ENCODE measurements around the gene CADM2.

The CADM2 gene

DNA sequence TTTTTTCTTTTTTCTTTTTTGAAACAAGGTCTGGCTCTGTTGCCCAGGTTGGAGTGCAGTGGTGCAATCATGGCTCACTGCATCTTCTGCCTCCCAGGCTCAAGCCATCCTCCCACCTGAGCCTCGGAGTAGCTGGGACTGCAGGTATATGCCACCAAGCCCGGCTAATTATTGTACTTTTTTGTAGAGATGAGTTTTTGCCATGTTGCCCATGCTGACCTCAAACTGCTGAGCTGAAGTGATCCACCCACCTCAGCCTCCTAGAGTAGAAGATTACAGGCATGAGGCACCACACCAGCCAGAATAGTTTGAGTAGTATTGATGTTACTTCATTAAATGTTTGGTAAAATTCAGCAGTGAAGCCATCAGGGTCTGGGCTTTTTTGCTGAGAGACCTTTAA, 251.8 kb downstream of the CADM2 start:
- no peak overlapping the region for H3K4me3 ChIP-seq (ENCODE audit: low read length)
- no peaks in the 10 kb centered on the region for H3K9me3 ChIP-seq (ENCODE audit: insufficient read depth, low read depth, low read length)
- H3K9ac ChIP-seq (ENCODE audit: low read depth, low read length) = no peak overlapping the region

GRCh38 chr3:85228966-85229365, 270.2 kb downstream of the CADM2 start:
- no peaks in the 10 kb centered on the region for H3K27me3 ChIP-seq (ENCODE audit: insufficient read depth, low read length)
- H3K9ac ChIP-seq (ENCODE audit: low read depth, low read length) = no peak overlapping the region
- H3K27ac ChIP-seq (ENCODE audit: low read length) = no peak overlapping the region
- no peaks in the 10 kb centered on the region for H3K36me3 ChIP-seq (ENCODE audit: insufficient read depth, low read depth, low read length)
- H3K9me3 ChIP-seq (ENCODE audit: insufficient read depth, low read depth, low read length) = no peaks in the 10 kb centered on the region
- H3K4me1 ChIP-seq (ENCODE audit: insufficient read depth, low read length) = no peaks in the 10 kb centered on the region
- no peak overlapping the region for H3K4me3 ChIP-seq (ENCODE audit: low read length)

More for the DNA sequence above, 251.8 kb downstream of the CADM2 start:
- Histone ChIP-seq H3K27me3 (ENCODE audit: insufficient read depth, low read length) (no peaks in the 10 kb centered on the region), H3K36me3 (ENCODE audit: insufficient read depth, low read depth, low read length) (no peaks in the 10 kb centered on the region), H3K4me1 (ENCODE audit: insufficient read depth, low read length) (no peaks in the 10 kb centered on the region), H3K27ac (ENCODE audit: low read length) (no peak overlapping the region)

DNA sequence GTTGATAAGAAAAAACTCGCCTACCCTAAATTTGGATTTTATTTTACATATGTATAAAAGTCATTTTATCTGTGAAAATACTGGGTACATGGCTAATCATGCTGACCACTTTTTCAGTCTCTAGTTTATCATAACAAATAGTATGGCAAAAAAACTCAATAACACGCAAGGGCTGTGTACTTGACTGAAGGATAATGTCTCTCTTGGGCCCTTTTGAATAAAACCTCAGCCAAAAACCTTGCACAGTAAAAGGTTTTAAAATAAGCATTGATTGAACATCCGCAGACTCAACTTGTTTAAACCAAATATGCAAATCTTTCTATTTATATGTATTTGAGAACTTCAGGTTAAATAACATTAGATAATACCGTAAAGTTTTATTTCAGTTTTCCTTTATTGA, 285.3 kb downstream of the CADM2 start:
- Histone ChIP-seq H3K27ac (ENCODE audit: low read length) (no peak overlapping the region), H3K27me3 (ENCODE audit: insufficient read depth, low read length) (no peaks in the 10 kb centered on the region)

GRCh38 chr3:85244519-85244918, 285.7 kb downstream of the CADM2 start:
- Histone ChIP-seq H3K9me3 (ENCODE audit: insufficient read depth, low read depth, low read length) (no peaks in the 10 kb centered on the region), H3K4me3 (ENCODE audit: low read length) (no peak overlapping the region), H3K9ac (ENCODE audit: low read depth, low read length) (no peak overlapping the region), H3K27ac (ENCODE audit: low read length) (no peak overlapping the region), H3K4me1 (ENCODE audit: insufficient read depth, low read length) (no peaks in the 10 kb centered on the region), H3K27me3 (ENCODE audit: insufficient read depth, low read length) (no peaks in the 10 kb centered on the region), H3K36me3 (ENCODE audit: insufficient read depth, low read depth, low read length) (no peaks in the 10 kb centered on the region)

More for the DNA sequence above, 285.3 kb downstream of the CADM2 start:
- Histone ChIP-seq H3K9me3 (ENCODE audit: insufficient read depth, low read depth, low read length) (no peaks in the 10 kb centered on the region), H3K4me3 (ENCODE audit: low read length) (no peak overlapping the region), H3K4me1 (ENCODE audit: insufficient read depth, low read length) (no peaks in the 10 kb centered on the region), H3K36me3 (ENCODE audit: insufficient read depth, low read depth, low read length) (no peaks in the 10 kb centered on the region), H3K9ac (ENCODE audit: low read depth, low read length) (no peak overlapping the region)

DNA sequence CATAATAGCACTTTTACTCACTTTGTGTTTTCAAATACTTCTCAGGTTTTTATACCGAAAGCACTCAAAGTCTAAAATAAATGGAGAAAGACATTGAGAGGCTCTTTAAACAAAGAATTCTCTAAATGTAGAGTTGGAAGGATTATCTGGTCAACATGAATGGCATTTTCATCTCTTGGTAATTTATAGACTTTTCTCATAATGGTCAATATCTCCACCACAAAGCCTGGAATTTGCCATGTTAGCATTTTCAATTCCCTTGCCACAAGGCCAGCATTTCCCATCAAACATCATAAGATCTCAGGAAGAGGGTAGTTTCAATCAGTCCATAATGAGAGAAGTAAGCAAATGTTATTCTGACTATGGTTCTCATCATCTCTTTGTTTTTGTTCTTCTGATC, 293.0 kb downstream of the CADM2 start:
- Histone ChIP-seq H3K4me1 (ENCODE audit: insufficient read depth, low read length) (peaks cover 5% of the 10 kb centered on the region; the same call in 1 of the 2 replicates), H3K9me3 (ENCODE audit: insufficient read depth, low read depth, low read length) (no peaks in the 10 kb centered on the region), H3K27me3 (ENCODE audit: insufficient read depth, low read length) (no peaks in the 10 kb centered on the region), H3K36me3 (ENCODE audit: insufficient read depth, low read depth, low read length) (no peaks in the 10 kb centered on the region), H3K27ac (ENCODE audit: low read length) (no peak overlapping the region), H3K9ac (ENCODE audit: low read depth, low read length) (no peak overlapping the region), H3K4me3 (ENCODE audit: low read length) (no peak overlapping the region)

DNA sequence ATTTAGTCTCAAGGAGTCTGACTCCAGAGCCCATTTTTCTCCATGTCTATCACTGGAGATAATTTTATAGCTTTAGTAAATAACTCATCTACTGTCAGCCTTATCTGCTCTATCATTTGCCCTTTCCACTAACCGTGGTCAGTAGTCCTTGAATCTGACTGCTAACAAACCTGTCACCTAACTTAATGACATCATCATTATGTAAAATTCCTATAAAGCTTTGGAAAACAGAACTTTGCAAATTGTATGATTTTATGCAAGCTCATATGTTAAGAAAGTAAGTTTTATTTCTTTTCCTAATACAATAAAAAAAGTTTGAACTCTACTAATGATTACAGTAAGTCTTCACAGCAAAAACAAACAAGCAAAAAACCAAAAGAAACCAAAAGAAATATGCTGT, 293.9 kb downstream of the CADM2 start:
- H3K27me3 ChIP-seq (ENCODE audit: insufficient read depth, low read length) = no peaks in the 10 kb centered on the region
- H3K36me3 ChIP-seq (ENCODE audit: insufficient read depth, low read depth, low read length) = no peaks in the 10 kb centered on the region
- no peak overlapping the region for H3K9ac ChIP-seq (ENCODE audit: low read depth, low read length)
- no peak overlapping the region for H3K27ac ChIP-seq (ENCODE audit: low read length)
- H3K4me1 ChIP-seq (ENCODE audit: insufficient read depth, low read length) = peaks cover 5% of the 10 kb centered on the region; the same call in 1 of the 2 replicates
- H3K4me3 ChIP-seq (ENCODE audit: low read length) = no peak overlapping the region
- no peaks in the 10 kb centered on the region for H3K9me3 ChIP-seq (ENCODE audit: insufficient read depth, low read depth, low read length)

DNA sequence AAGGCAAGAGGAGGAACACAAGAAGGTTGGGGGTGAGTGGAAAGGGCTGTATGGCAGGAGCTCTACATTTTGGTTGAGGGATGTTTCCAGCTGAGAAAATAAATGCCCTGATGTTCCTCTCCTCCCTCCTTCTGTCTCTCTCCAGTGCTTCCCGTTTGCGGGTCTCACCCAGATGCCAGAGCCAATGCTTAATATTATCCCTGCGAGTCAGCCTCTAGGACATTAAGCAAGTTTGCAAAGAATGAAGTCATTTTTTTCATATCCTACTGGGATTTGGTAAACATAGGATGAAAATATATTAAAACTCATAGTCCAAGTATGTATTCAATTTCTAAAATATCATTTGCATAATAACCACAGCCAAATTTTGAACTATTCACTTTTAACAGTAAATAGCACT, 295.9 kb downstream of the CADM2 start:
- Histone ChIP-seq H3K27me3 (ENCODE audit: insufficient read depth, low read length) (no peaks in the 10 kb centered on the region), H3K36me3 (ENCODE audit: insufficient read depth, low read depth, low read length) (no peaks in the 10 kb centered on the region), H3K4me3 (ENCODE audit: low read length) (no peak overlapping the region)

GRCh38 chr3:85255949-85256348, 297.2 kb downstream of the CADM2 start:
- Histone ChIP-seq H3K27ac (ENCODE audit: low read length) (peak overlapping the region; percentile 8), H3K9me3 (ENCODE audit: insufficient read depth, low read depth, low read length) (no peaks in the 10 kb centered on the region), H3K36me3 (ENCODE audit: insufficient read depth, low read depth, low read length) (no peaks in the 10 kb centered on the region), H3K4me3 (ENCODE audit: low read length) (no peak overlapping the region), H3K9ac (ENCODE audit: low read depth, low read length) (no peak overlapping the region), H3K4me1 (ENCODE audit: insufficient read depth, low read length) (peaks cover 5% of the 10 kb centered on the region; the same call in 1 of the 2 replicates), H3K27me3 (ENCODE audit: insufficient read depth, low read length) (no peaks in the 10 kb centered on the region)

More for the DNA sequence above, 295.9 kb downstream of the CADM2 start:
- H3K27ac ChIP-seq (ENCODE audit: low read length) = no peak overlapping the region
- peaks cover 5% of the 10 kb centered on the region; the same call in 1 of the 2 replicates for H3K4me1 ChIP-seq (ENCODE audit: insufficient read depth, low read length)
- no peaks in the 10 kb centered on the region for H3K9me3 ChIP-seq (ENCODE audit: insufficient read depth, low read depth, low read length)
- no peak overlapping the region for H3K9ac ChIP-seq (ENCODE audit: low read depth, low read length)

GRCh38 chr3:85258326-85258725, 299.5 kb downstream of the CADM2 start:
- no peak overlapping the region for H3K9ac ChIP-seq (ENCODE audit: low read depth, low read length)
- no peaks in the 10 kb centered on the region for H3K9me3 ChIP-seq (ENCODE audit: insufficient read depth, low read depth, low read length)
- H3K27ac ChIP-seq (ENCODE audit: low read length) = no peak overlapping the region
- no peaks in the 10 kb centered on the region for H3K36me3 ChIP-seq (ENCODE audit: insufficient read depth, low read depth, low read length)
- no peaks in the 10 kb centered on the region for H3K27me3 ChIP-seq (ENCODE audit: insufficient read depth, low read length)
- H3K4me1 ChIP-seq (ENCODE audit: insufficient read depth, low read length) = no peaks in the 10 kb centered on the region
- H3K4me3 ChIP-seq (ENCODE audit: low read length) = no peak overlapping the region

DNA sequence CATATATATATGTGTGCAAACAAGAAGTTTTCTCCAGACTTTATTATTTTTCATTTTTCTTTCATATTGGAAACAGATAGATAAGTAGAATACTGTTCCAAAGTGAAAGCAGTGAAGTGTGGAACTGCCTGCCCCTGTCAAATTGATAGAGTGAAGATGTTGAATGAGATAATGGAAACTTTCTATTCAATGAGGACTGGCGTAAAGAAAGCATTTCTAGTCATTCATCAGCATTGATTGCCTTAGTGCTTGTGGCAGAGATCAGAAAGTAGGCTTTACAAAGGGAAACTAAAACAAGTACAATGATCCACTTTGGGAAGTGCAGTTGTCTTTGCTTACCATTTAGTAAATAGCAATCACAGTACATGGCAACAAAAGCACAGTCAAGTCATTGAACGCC, 300.0 kb downstream of the CADM2 start:
- Histone ChIP-seq H3K27ac (ENCODE audit: low read length) (no peak overlapping the region), H3K27me3 (ENCODE audit: insufficient read depth, low read length) (no peaks in the 10 kb centered on the region), H3K4me1 (ENCODE audit: insufficient read depth, low read length) (no peaks in the 10 kb centered on the region), H3K36me3 (ENCODE audit: insufficient read depth, low read depth, low read length) (no peaks in the 10 kb centered on the region), H3K9me3 (ENCODE audit: insufficient read depth, low read depth, low read length) (no peaks in the 10 kb centered on the region), H3K9ac (ENCODE audit: low read depth, low read length) (no peak overlapping the region), H3K4me3 (ENCODE audit: low read length) (no peak overlapping the region)

DNA sequence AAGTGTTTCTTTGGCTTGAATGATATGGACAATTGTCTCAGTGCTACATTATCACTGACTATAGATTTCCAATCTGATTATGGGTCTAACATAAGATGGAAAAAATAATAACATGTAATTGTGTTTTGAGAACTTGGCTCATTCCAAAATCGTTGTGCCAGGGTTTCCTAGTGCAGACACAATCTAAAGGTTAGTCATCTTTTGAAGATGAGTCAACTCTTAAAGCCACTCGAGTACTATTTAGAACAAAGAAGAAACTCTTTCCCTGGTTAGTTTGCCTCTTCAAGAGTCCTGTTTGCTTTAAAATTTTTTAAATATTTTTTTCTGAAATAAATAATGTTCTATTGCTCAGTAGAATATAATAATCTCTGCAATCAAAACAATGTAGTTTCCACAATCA, 301.0 kb downstream of the CADM2 start:
- Histone ChIP-seq H3K27me3 (ENCODE audit: insufficient read depth, low read length) (no peaks in the 10 kb centered on the region), H3K4me1 (ENCODE audit: insufficient read depth, low read length) (no peaks in the 10 kb centered on the region), H3K4me3 (ENCODE audit: low read length) (no peak overlapping the region), H3K27ac (ENCODE audit: low read length) (no peak overlapping the region), H3K9ac (ENCODE audit: low read depth, low read length) (no peak overlapping the region), H3K36me3 (ENCODE audit: insufficient read depth, low read depth, low read length) (no peaks in the 10 kb centered on the region), H3K9me3 (ENCODE audit: insufficient read depth, low read depth, low read length) (no peaks in the 10 kb centered on the region)

GRCh38 chr3:85264381-85264780, 305.6 kb downstream of the CADM2 start:
- no peaks in the 10 kb centered on the region for H3K27me3 ChIP-seq (ENCODE audit: insufficient read depth, low read length)
- H3K4me1 ChIP-seq (ENCODE audit: insufficient read depth, low read length) = no peaks in the 10 kb centered on the region
- H3K9ac ChIP-seq (ENCODE audit: low read depth, low read length) = no peak overlapping the region
- no peaks in the 10 kb centered on the region for H3K36me3 ChIP-seq (ENCODE audit: insufficient read depth, low read depth, low read length)
- no peak overlapping the region for H3K4me3 ChIP-seq (ENCODE audit: low read length)
- no peak overlapping the region for H3K27ac ChIP-seq (ENCODE audit: low read length)
- H3K9me3 ChIP-seq (ENCODE audit: insufficient read depth, low read depth, low read length) = no peaks in the 10 kb centered on the region

GRCh38 chr3:85270488-85270887, 311.7 kb downstream of the CADM2 start:
- H3K4me1 ChIP-seq (ENCODE audit: insufficient read depth, low read length) = no peaks in the 10 kb centered on the region; the same call in 1 of the 2 replicates
- H3K27me3 ChIP-seq (ENCODE audit: insufficient read depth, low read length) = no peaks in the 10 kb centered on the region
- no peaks in the 10 kb centered on the region for H3K36me3 ChIP-seq (ENCODE audit: insufficient read depth, low read depth, low read length)
- no peak overlapping the region for H3K27ac ChIP-seq (ENCODE audit: low read length)
- no peaks in the 10 kb centered on the region for H3K9me3 ChIP-seq (ENCODE audit: insufficient read depth, low read depth, low read length)
- no peak overlapping the region for H3K4me3 ChIP-seq (ENCODE audit: low read length)
- no peak overlapping the region for H3K9ac ChIP-seq (ENCODE audit: low read depth, low read length)
